ENCODE data around the gene EXOC3. TPM values are rescaled to one million over a fixed set of nuclear protein-coding genes. Genes with fewer than 3 reads are reported as not detected.

The EXOC3 gene
- total RNA-seq, 1 donor from 2014 or later = 35.3 TPM

GRCh38 chr5:438481-438981 lies 4.4 kb upstream of the EXOC3 start:
- DNase-seq (ENCODE audit: low read depth, low spot score) = no peak

GRCh38 chr5:439181-439580 lies 3.8 kb upstream of the EXOC3 start:
- no peak for DNase-seq (ENCODE audit: low read depth, low spot score)

GRCh38 chr5:439636-440035 lies 3.3 kb upstream of the EXOC3 start:
- DNase-seq (ENCODE audit: low read depth, low spot score) = no peak

- DNase-seq (ENCODE audit: low read depth, low spot score) = no peak
These were observed 2.4 kb upstream of the EXOC3 start for GRCh38 chr5:440401-441201.

GRCh38 chr5:441996-442334 lies 1.0 kb upstream of the EXOC3 start:
- no peak for DNase-seq (ENCODE audit: low read depth, low spot score)

- DNase-seq (ENCODE audit: low read depth, low spot score) = no peak
These were observed 519 bp downstream of the EXOC3 start for GRCh38 chr5:443239-444151.

- DNase-seq (ENCODE audit: low read depth, low spot score) = no peak
These were observed 1.2 kb downstream of the EXOC3 start for GRCh38 chr5:444226-444625.

- DNase-seq (ENCODE audit: low read depth, low spot score) = no peak
These were observed 2.6 kb downstream of the EXOC3 start for GRCh38 chr5:445591-445990.

GRCh38 chr5:446066-446882 lies 3.3 kb downstream of the EXOC3 start:
- no peak for DNase-seq (ENCODE audit: low read depth, low spot score)

GRCh38 chr5:446883-447263 lies 3.9 kb downstream of the EXOC3 start:
- no peak for DNase-seq (ENCODE audit: low read depth, low spot score)

GRCh38 chr5:447501-447900 lies 4.5 kb downstream of the EXOC3 start:
- no peak for DNase-seq (ENCODE audit: low read depth, low spot score)

GRCh38 chr5:448061-448765 lies 5.2 kb downstream of the EXOC3 start:
- no peak for DNase-seq (ENCODE audit: low read depth, low spot score)

- DNase-seq (ENCODE audit: low read depth, low spot score) = no peak
These were observed 5.8 kb downstream of the EXOC3 start for GRCh38 chr5:448766-449090.

- DNase-seq (ENCODE audit: low read depth, low spot score) = no peak
These were observed 6.2 kb downstream of the EXOC3 start for GRCh38 chr5:449151-449550.

- no peak for DNase-seq (ENCODE audit: low read depth, low spot score)
These were observed 8.8 kb downstream of the EXOC3 start for GRCh38 chr5:451587-452458.

GRCh38 chr5:452978-453710 lies 10.2 kb downstream of the EXOC3 start:
- DNase-seq (ENCODE audit: low read depth, low spot score) = no peak

- no peak for DNase-seq (ENCODE audit: low read depth, low spot score)
These were observed 10.9 kb downstream of the EXOC3 start for GRCh38 chr5:453725-454481.

- no peak for DNase-seq (ENCODE audit: low read depth, low spot score)
These were observed 12.0 kb downstream of the EXOC3 start for GRCh38 chr5:454936-455335.

GRCh38 chr5:455806-456205 lies 12.8 kb downstream of the EXOC3 start:
- no peak for DNase-seq (ENCODE audit: low read depth, low spot score)
